Left colon (tissue), 2 donors: ENCODE measurements around the gene DPY19L3. TPM values are rescaled to one million over a fixed set of nuclear protein-coding genes. Genes with fewer than 3 reads are reported as not detected.
"Not testable (repeated sequence)": the region's sequence is repeated elsewhere in the genome, so short reads cannot be mapped to it uniquely, and the experiment has no call there.

Source experiments
- ATAC-seq: fragments of 200-7000 bp; cut with Tn5 transposase; one replicate; pipeline ENCODE4 v1.9.1; 2020; ENCODE audit warnings: mild to moderate bottlenecking, moderate library complexity
- DNase-seq, 2 donors: peaks; one replicate each; pipeline ENCODE4 v3.0.0-alpha.2; 2020
- intact Hi-C, 2 donors: fragments of 100-400 bp; cut with DNase I in 1 of 2; cut with micrococcal nuclease in 1 of 2; formaldehyde crosslinking; loops; one replicate each; pipeline versions ENCODE4 v1.11.2 to v1.14.0; 2022; cut with DNase I, micrococcal nuclease
- total RNA-seq, 2 donors: library from RNA; stranded (reverse); fragmentation: NEBNext Ultra II Directional; extraction: Animal tissue kit (Norgen Biotek cat#: 25700); gene quantifications; one replicate each; pipeline ENCODE4 v1.2.1, GENCODE V29; 2021
- donor health status: DM: no; HTN: no; CAD: no.
- donor health status: DM: yes; HTN: yes; CAD: no.

The DPY19L3 gene
- total RNA-seq, 2 donors from 2014 or later: 17.7 to 17.9 TPM

GRCh38 chr19:32423944-32424343, 18.4 kb downstream of the DPY19L3 start:
- intact Hi-C loops, DNase-seq, ATAC-seq: not testable (repeated sequence)

- ATAC-seq (peak; percentile 25), DNase-seq (no peak)
- intact Hi-C loops: no loop called here
Observed at GRCh38 chr19:32427536-32427935, 22.0 kb downstream of the DPY19L3 start.

GRCh38 chr19:32436692-32437091, 31.1 kb downstream of the DPY19L3 start:
- DNase-seq (no peak), ATAC-seq (no peak)
- intact Hi-C loops: no loop called here

GRCh38 chr19:32437096-32437495, 31.5 kb downstream of the DPY19L3 start:
- DNase-seq (no peak), ATAC-seq (no peak)
- intact Hi-C loops: no loop called here

GRCh38 chr19:32438751-32439150, 33.2 kb downstream of the DPY19L3 start:
- DNase-seq: no peak
- intact Hi-C loops: no loop called here
- ATAC-seq: no peak

- ATAC-seq: no peak
- DNase-seq: no peak
- intact Hi-C loops: no loop called here
Observed at GRCh38 chr19:32442650-32443049, 37.1 kb downstream of the DPY19L3 start.

GRCh38 chr19:32447534-32447933, 42.0 kb downstream of the DPY19L3 start:
- DNase-seq, intact Hi-C loops, ATAC-seq: not testable (repeated sequence)

- intact Hi-C loops: no loop called here
- ATAC-seq: no peak
- no peak for DNase-seq
Observed at GRCh38 chr19:32448026-32448425, 42.5 kb downstream of the DPY19L3 start.

- intact Hi-C loops: no loop called here
- ATAC-seq: no peak
- no peak for DNase-seq
Observed at GRCh38 chr19:32450217-32450616, 44.6 kb downstream of the DPY19L3 start.

GRCh38 chr19:32453736-32454135, 48.2 kb downstream of the DPY19L3 start:
- ATAC-seq: no peak
- DNase-seq: no peak
- intact Hi-C loops: no loop called here

- ATAC-seq (no peak), DNase-seq (no peak)
- intact Hi-C loops: no loop called here
Observed at GRCh38 chr19:32456406-32456805, 50.8 kb downstream of the DPY19L3 start.

GRCh38 chr19:32457571-32458158, 52.1 kb downstream of the DPY19L3 start:
- no peak for ATAC-seq

GRCh38 chr19:32458500-32459123, 53.0 kb downstream of the DPY19L3 start:
- intact Hi-C loops: no loop called here
- DNase-seq: no peak
- ATAC-seq: no peak

More at GRCh38 chr19:32457571-32458158, 52.1 kb downstream of the DPY19L3 start:
- intact Hi-C loops: no loop called here
- no peak for DNase-seq

GRCh38 chr19:32459204-32459865, 53.8 kb downstream of the DPY19L3 start:
- intact Hi-C loops: no loop called here
- ATAC-seq: peak; percentile 99
- DNase-seq: no peak

GRCh38 chr19:32460476-32460875, 54.9 kb downstream of the DPY19L3 start:
- intact Hi-C loops: no loop called here
- no peak for ATAC-seq
- DNase-seq: no peak

- intact Hi-C loops: no loop called here
- DNase-seq (no peak), ATAC-seq (no peak)
Observed at GRCh38 chr19:32464279-32464678, 58.7 kb downstream of the DPY19L3 start.

GRCh38 chr19:32465176-32465575, 59.6 kb downstream of the DPY19L3 start:
- intact Hi-C loops: no loop called here
- DNase-seq (no peak), ATAC-seq (no peak)

GRCh38 chr19:32469795-32470194, 64.2 kb downstream of the DPY19L3 start:
- DNase-seq (no peak), ATAC-seq (no peak)
- intact Hi-C loops: no loop called here

GRCh38 chr19:32471095-32471494, 65.5 kb downstream of the DPY19L3 start:
- intact Hi-C loops: no loop called here
- no peak for DNase-seq
- ATAC-seq: no peak

GRCh38 chr19:32471811-32472210, 66.2 kb downstream of the DPY19L3 start:
- intact Hi-C loops: no loop called here
- DNase-seq (no peak), ATAC-seq (no peak)
